ENCODE data around the gene DYRK3. TPM values are rescaled to one million over a fixed set of nuclear protein-coding genes. Genes with fewer than 3 reads are reported as not detected.

Gene DYRK3
- total and polyA plus RNA-seq, 10 of the 15 experiments (the other 5 are each of a cell fraction or from before 2014, with no cell fraction given) = 1.6 to 12.9 (median 10.3) TPM

- TF ChIP-seq BHLHE40 (IDR thresholded peaks at IDR 0.05; ENCODE audit: borderline replicate concordance in 1 of 2, low read depth in 2 of 2, low read length in 1 of 2) (peak in 1 of 2 experiments; percentile 8; a peak in 1 of 4 replicates), E4F1 (IDR thresholded peaks at IDR 0.05; ENCODE audit: borderline replicate concordance, partially characterized antibody) (no peak), CTCF (IDR thresholded peaks at IDR 0.05 in 2 of 3, conservative IDR thresholded peaks at IDR 0.05 in 1 of 3; ENCODE audit: control insufficient read depth in 2 of 3, extremely low read depth in 1 of 3, insufficient read depth in 1 of 3, low read depth in 3 of 3, low read length in 3 of 3) (peak; percentile 81 to 85 (median 84)), IKZF1 (conservative IDR thresholded peaks at IDR 0.05) (0 out of 2 replicates have a peak, but pooled peaks have one; percentile 18), ZSCAN29 (IDR thresholded peaks at IDR 0.05) (no peak), HDGF (IDR thresholded peaks at IDR 0.05) (peak; percentile 37; the same call in 1 of the 2 replicates), NR2F1 (conservative IDR thresholded peaks at IDR 0.05) (0 out of 2 replicates have a peak, but pooled peaks have one; percentile 24), MEF2B (IDR thresholded peaks at IDR 0.05; ENCODE audit: partially characterized antibody, poor library complexity, severe bottlenecking) (peak; percentile 86), SUZ12 (IDR thresholded peaks at IDR 0.05; ENCODE audit: unreplicated experiment) (no peak), RAD51 (IDR thresholded peaks at IDR 0.05) (no peak)
Measured at GRCh38 chr1:206663832-206664652, 28.7 kb downstream of the DYRK3 start (continued).
